ENCODE results near the gene RNF14. TPM values are rescaled to one million over a fixed set of nuclear protein-coding genes. Genes with fewer than 3 reads are reported as not detected.

RNF14 gene
- total RNA-seq, 1 donor from 2014 or later: 51.6 TPM

DNA sequence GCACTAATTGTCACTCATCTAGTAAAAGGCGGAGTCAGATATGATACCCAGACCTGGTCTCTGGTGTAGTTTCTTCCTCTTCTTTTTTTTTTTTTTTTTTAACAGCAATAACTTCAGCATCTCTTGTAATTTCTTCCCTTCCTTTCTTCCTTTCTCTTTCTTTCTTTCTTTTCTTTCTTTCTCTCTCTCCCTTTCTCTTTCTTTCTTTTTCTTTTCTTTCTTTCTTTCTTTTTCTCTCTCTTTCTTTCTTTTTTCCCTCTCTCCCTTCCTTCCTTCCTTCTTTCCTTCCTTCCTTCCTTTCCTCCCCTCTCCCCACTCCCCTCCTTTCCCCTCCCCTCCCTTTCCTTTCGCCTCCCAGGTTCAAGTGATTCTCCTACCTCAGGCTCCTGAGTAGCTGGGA is 69.8 kb downstream of the RNF14 start:
- no peak overlapping the region for H3K4me3 ChIP-seq
- H3K27me3 ChIP-seq: no peaks in the 10 kb centered on the region
- H3K4me1 ChIP-seq: no peaks in the 10 kb centered on the region
- ATAC-seq (no peak), DNase-seq (no peak)
- H3K36me3 ChIP-seq: no peaks in the 10 kb centered on the region
- no peaks in the 10 kb centered on the region for H3K9me3 ChIP-seq
- TF ChIP-seq, protein P1, sequence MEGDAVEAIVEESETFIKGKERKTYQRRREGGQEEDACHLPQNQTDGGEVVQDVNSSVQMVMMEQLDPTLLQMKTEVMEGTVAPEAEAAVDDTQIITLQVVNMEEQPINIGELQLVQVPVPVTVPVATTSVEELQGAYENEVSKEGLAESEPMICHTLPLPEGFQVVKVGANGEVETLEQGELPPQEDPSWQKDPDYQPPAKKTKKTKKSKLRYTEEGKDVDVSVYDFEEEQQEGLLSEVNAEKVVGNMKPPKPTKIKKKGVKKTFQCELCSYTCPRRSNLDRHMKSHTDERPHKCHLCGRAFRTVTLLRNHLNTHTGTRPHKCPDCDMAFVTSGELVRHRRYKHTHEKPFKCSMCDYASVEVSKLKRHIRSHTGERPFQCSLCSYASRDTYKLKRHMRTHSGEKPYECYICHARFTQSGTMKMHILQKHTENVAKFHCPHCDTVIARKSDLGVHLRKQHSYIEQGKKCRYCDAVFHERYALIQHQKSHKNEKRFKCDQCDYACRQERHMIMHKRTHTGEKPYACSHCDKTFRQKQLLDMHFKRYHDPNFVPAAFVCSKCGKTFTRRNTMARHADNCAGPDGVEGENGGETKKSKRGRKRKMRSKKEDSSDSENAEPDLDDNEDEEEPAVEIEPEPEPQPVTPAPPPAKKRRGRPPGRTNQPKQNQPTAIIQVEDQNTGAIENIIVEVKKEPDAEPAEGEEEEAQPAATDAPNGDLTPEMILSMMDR (IDR thresholded peaks at IDR 0.05): no peak
- no peak overlapping the region for H3K27ac ChIP-seq
- intact Hi-C loops (cut with DNase I): no loop called here

Other genes starting within 250 kb of the RNF14 start
- 66.6 TPM for gene PCDH1, start 90.7 kb upstream of the RNF14 start, total RNA-seq
- gene DELE1, start 45.2 kb upstream of the RNF14 start, total RNA-seq: 83.3 TPM
- gene PCDH12, start 10.9 kb upstream of the RNF14 start, total RNA-seq: 17.0 TPM
- gene GNPDA1, start 43.9 kb downstream of the RNF14 start, total RNA-seq: 36.2 TPM
- gene NDFIP1, start 139.7 kb downstream of the RNF14 start, total RNA-seq: 68.1 TPM

All from upper lobe of right lung (tissue), 1 donor.